ENCODE measurements around the gene RPS15A.
"Not testable (repeated sequence)": the region's sequence is repeated elsewhere in the genome, so short reads cannot be mapped to it uniquely, and the experiment has no call there.

- TF ChIP-seq EZH2 (IDR thresholded peaks at IDR 0.05; ENCODE audit: insufficient read depth, poor library complexity, severe bottlenecking); EZH2phosphoT487 (IDR thresholded peaks at IDR 0.05; ENCODE audit: insufficient read depth, low read depth): not testable (repeated sequence)
Observed at GRCh38 chr16:18734279-18734678, 55.9 kb downstream of the RPS15A start.
